Thymus (tissue), 11 donors: ENCODE results near the gene STK24. TPM values are rescaled to one million over a fixed set of nuclear protein-coding genes. Genes with fewer than 3 reads are reported as not detected.

Experiments
- DNase-seq, 9 donors: peaks; one replicate each; pipeline ENCODE4 v3.0.0-alpha.2; 2013; ENCODE audit warnings: low spot score in 9 of 9, low read depth in 6 of 9, missing footprints in 1 of 9
- H3K27ac ChIP-seq, 2 donors: one replicate each; pipeline ENCODE4 v1.5.1; 2013; ENCODE audit warnings: control low read depth in 1 of 2, low read depth in 1 of 2, low read length in 1 of 2, mild to moderate bottlenecking in 1 of 2, moderate library complexity in 1 of 2
- H3K27me3 ChIP-seq, 2 donors: one replicate each; pipeline ENCODE4 v1.5.1; 2013; ENCODE audit warnings: low read length in 1 of 2; ENCODE audit not compliant: control insufficient read depth in 2 of 2, insufficient read depth in 1 of 2
- H3K36me3 ChIP-seq, 2 donors: one replicate each; pipeline ENCODE4 v1.5.1; 2013; ENCODE audit warnings: low read length in 1 of 2, mild to moderate bottlenecking in 1 of 2, moderate library complexity in 1 of 2; ENCODE audit not compliant: control insufficient read depth in 2 of 2, insufficient read depth in 2 of 2
- H3K4me1 ChIP-seq, 2 donors: one replicate each; pipeline ENCODE4 v1.5.1; 2013; ENCODE audit warnings: low read length in 2 of 2; ENCODE audit not compliant: control insufficient read depth in 2 of 2, insufficient read depth in 2 of 2
- H3K4me3 ChIP-seq, 2 donors: one replicate each; pipeline ENCODE4 v1.5.1; 2013; ENCODE audit warnings: low read length in 2 of 2, control low read depth in 1 of 2, mild to moderate bottlenecking in 1 of 2
- H3K9me3 ChIP-seq, 2 donors: one replicate each; pipeline ENCODE4 v1.5.1; 2013; ENCODE audit warnings: low read length in 1 of 2, mild to moderate bottlenecking in 1 of 2; ENCODE audit not compliant: control insufficient read depth in 2 of 2, insufficient read depth in 1 of 2
- WGBS: extraction: QIAGEN DNeasy Blood & Tissue Kit; methylation state at CpG from one replicate; pipeline ENCODE4 v1.1.7; 2013; 5-methylcytosine and 5-hydroxymethylcytosine counted together
- polyA plus RNA-seq: library from polyadenylated mRNA; stranded (reverse); fragments of 200-250 nt; gene quantifications from one replicate; pipeline ENCODE4 v1.2.3, GENCODE V29; 2013
- total RNA-seq: library from RNA; stranded (reverse); fragments of 120-200 nt; gene quantifications from one replicate; pipeline ENCODE4 v1.2.4, GENCODE V29; 2013
- donor health status: healthy.

The STK24 gene
- total and polyA plus RNA-seq, 2 donors, result 52.7 to 62.4 TPM

DNA sequence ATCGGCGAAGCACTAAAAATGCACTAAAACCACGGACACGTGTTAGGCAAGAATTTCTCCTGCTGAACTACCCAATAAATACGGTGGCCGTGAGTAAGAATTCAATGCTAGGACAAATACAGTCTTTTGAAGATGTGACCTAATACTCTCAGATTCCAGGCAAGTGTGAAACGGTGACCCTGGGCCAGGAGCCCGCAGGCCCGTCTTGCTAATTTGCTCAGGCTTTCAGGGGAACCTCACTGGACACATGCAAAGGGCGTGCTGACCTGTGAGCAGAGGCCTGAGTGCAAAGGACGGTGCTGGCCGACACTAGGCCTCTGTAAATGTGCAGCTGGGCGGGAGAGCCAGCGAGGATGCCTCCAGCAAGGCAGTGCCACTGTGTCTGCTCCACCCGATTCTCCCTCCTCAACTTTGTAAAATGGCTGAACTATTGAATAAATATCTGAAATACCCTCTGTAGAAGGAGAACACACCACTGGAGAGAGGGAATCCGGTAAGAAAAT lies 70.1 kb downstream of the STK24 start:
- DNase-seq, result no peak
- 98% methylated on average over 16 of the region's 16 CpGs for whole genome bisulfite sequencing
- Histone ChIP-seq H3K4me3 (no peak overlapping the region), H3K27ac (no peak overlapping the region), H3K4me1 (peaks cover 7 to 29% of the 10 kb centered on the region in 2 donors), H3K36me3 (peaks cover 11 to 18% of the 10 kb centered on the region in 2 donors), H3K27me3 (no peaks in the 10 kb centered on the region), H3K9me3 (no peaks in the 10 kb centered on the region)

- DNase-seq, result no peak
- no peak overlapping the region for H3K4me3 ChIP-seq
- no peaks in the 10 kb centered on the region for H3K9me3 ChIP-seq
- no peak overlapping the region for H3K27ac ChIP-seq
- 94% methylated on average over 12 of the region's 12 CpGs for WGBS
- peaks cover 11 to 18% of the 10 kb centered on the region in 2 donors for H3K36me3 ChIP-seq
- no peaks in the 10 kb centered on the region for H3K27me3 ChIP-seq
- H3K4me1 ChIP-seq, result peaks cover 7 to 29% of the 10 kb centered on the region in 2 donors
These were observed 70.6 kb downstream of the STK24 start for GRCh38 chr13:98506322-98506721.

- no peak for DNase-seq
- Histone ChIP-seq H3K4me1 (peaks cover 7 to 29% of the 10 kb centered on the region in 2 donors), H3K9me3 (no peaks in the 10 kb centered on the region), H3K36me3 (peaks cover 11 to 18% of the 10 kb centered on the region in 2 donors), H3K27me3 (no peaks in the 10 kb centered on the region), H3K4me3 (no peak overlapping the region), H3K27ac (no peak overlapping the region)
- 94% methylated on average over 2 of the region's 2 CpGs for WGBS
These were observed 71.7 kb downstream of the STK24 start for GRCh38 chr13:98505217-98505616.

DNA sequence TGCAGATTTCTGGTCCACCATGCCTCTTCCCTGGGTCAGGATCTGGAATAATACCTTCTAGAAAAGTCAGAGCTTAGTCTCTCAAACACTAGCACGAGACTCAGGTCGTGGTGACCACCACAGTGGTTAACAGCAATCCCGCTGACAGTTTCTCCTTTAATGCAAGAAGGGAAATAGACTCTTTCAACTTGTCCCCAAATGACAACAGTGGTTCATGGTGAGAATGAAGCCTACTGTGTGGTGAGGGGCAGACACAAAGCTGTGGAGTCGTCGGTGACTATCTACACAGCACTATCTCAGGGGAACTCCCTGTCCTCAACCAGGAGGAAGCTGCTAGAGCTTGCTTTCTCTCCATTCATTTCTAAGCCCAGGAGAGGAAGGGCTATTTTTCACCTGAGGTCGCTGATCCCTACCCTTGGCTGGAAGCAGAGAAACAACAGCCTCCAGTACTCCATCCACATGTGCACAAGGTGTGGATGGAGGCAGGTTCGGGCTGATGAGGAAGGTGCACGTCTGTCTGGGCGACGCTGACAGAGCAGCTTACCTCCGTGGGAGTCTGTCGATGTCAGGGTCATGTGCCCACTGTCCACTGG lies 72.4 kb downstream of the STK24 start:
- DNase-seq, result peak in 1 of 9 donors; percentile 13
- H3K27ac ChIP-seq, result no peak overlapping the region
- H3K36me3 ChIP-seq, result peaks cover 14 to 22% of the 10 kb centered on the region in 2 donors
- peaks cover 1 to 25% of the 10 kb centered on the region in 2 donors for H3K4me1 ChIP-seq
- no peaks in the 10 kb centered on the region for H3K9me3 ChIP-seq
- no peak overlapping the region for H3K4me3 ChIP-seq
- no peaks in the 10 kb centered on the region for H3K27me3 ChIP-seq
- 87% methylated on average over 12 of the region's 12 CpGs for WGBS

- peaks cover 0 to 25% of the 10 kb centered on the region in 2 donors for H3K4me1 ChIP-seq
- no peak overlapping the region for H3K27ac ChIP-seq
- 89% methylated on average over 1 of the region's 1 CpG for WGBS
- H3K27me3 ChIP-seq, result no peaks in the 10 kb centered on the region
- H3K9me3 ChIP-seq, result no peaks in the 10 kb centered on the region
- no peak for DNase-seq
- H3K4me3 ChIP-seq, result no peak overlapping the region
- H3K36me3 ChIP-seq, result peaks cover 19 to 26% of the 10 kb centered on the region in 2 donors
These were observed 72.9 kb downstream of the STK24 start for GRCh38 chr13:98504029-98504351.

GRCh38 chr13:98503175-98504028 lies 73.5 kb downstream of the STK24 start:
- H3K27ac ChIP-seq, result no peak overlapping the region
- no peak for DNase-seq

DNA sequence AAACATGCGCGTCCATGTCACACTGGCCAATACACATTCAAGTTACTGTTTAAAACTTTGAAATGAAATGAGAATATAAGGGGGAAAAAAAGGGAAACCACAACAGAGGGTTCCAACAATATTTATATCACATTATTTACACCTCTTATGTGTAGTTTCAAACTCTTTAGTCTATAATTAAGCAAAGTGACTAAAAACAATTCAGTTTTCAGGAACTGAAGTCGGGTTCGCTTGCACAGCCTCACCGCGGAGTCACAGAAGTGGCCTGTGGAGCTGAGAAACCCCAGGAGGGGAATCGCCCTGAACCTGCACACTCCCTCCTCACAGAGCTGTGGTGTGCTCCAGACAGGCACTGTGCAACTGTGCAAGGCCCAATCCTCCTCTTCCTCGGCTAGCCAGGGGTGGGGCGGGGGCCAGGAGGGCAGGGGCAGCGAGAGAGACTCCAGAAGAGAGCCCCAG lies 75.9 kb downstream of the STK24 start:
- WGBS, result 91% methylated on average over 10 of the region's 10 CpGs
- Histone ChIP-seq H3K36me3 (peaks cover 28 to 31% of the 10 kb centered on the region in 2 donors), H3K27ac (no peak overlapping the region)

More at GRCh38 chr13:98503175-98504028, 73.5 kb downstream of the STK24 start:
- Histone ChIP-seq H3K4me3 (no peak overlapping the region), H3K4me1 (peaks cover 0 to 21% of the 10 kb centered on the region in 2 donors), H3K27me3 (no peaks in the 10 kb centered on the region), H3K9me3 (no peaks in the 10 kb centered on the region), H3K36me3 (peaks cover 24 to 32% of the 10 kb centered on the region in 2 donors)
- WGBS, result 88% methylated on average over 10 of the region's 10 CpGs

GRCh38 chr13:98496966-98497365 lies 79.9 kb downstream of the STK24 start:
- Histone ChIP-seq H3K9me3 (no peaks in the 10 kb centered on the region), H3K27ac (no peak overlapping the region)
- WGBS, result 88% methylated on average over 8 of the region's 8 CpGs

More for the DNA sequence above, 75.9 kb downstream of the STK24 start:
- no peaks in the 10 kb centered on the region for H3K9me3 ChIP-seq
- DNase-seq, result no peak
- H3K4me1 ChIP-seq, result peaks cover 7 to 10% of the 10 kb centered on the region in 2 donors
- H3K4me3 ChIP-seq, result no peak overlapping the region
- no peaks in the 10 kb centered on the region for H3K27me3 ChIP-seq

DNA sequence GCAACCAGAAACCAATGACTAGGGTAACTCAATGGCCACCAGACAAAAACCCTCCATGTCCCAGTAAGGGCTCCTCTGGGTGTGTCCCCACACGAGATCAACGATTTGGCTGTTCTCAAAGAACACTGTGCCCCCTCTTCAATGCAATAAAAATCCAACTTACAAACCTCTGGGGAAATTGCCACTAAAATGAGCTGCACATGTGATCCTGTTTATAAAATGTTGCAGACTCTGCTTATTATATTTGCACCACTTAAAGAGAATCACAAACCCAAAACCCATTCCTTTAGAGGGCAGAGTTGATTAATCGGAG lies 80.5 kb downstream of the STK24 start:
- Histone ChIP-seq H3K4me1 (peaks cover 0 to 7% of the 10 kb centered on the region in 2 donors), H3K9me3 (no peaks in the 10 kb centered on the region), H3K27ac (no peak overlapping the region), H3K4me3 (no peak overlapping the region), H3K36me3 (peaks cover 22 to 30% of the 10 kb centered on the region in 2 donors), H3K27me3 (no peaks in the 10 kb centered on the region)
- no peak for DNase-seq
- WGBS, result 95% methylated on average over 3 of the region's 3 CpGs

More at GRCh38 chr13:98496966-98497365, 79.9 kb downstream of the STK24 start:
- DNase-seq, result no peak
- H3K36me3 ChIP-seq, result peaks cover 22 to 30% of the 10 kb centered on the region in 2 donors
- H3K4me3 ChIP-seq, result no peak overlapping the region
- peaks cover 0 to 7% of the 10 kb centered on the region in 2 donors for H3K4me1 ChIP-seq
- H3K27me3 ChIP-seq, result no peaks in the 10 kb centered on the region
